HG03060 (cell line): Measurements from ENCODE around the gene CALCR.
"Not testable (repeated sequence)": the region's sequence is repeated elsewhere in the genome, so short reads cannot be mapped to it uniquely, and the experiment has no call there.

Source experiments
- ATAC-seq: cut with Tn5 transposase; IDR thresholded peaks from one replicate; pipeline ENCODE4 v1.9.1; 2021; ENCODE audit warnings: low read depth, moderate number of reproducible peaks; ENCODE audit not compliant: unreplicated experiment

CALCR gene

DNA sequence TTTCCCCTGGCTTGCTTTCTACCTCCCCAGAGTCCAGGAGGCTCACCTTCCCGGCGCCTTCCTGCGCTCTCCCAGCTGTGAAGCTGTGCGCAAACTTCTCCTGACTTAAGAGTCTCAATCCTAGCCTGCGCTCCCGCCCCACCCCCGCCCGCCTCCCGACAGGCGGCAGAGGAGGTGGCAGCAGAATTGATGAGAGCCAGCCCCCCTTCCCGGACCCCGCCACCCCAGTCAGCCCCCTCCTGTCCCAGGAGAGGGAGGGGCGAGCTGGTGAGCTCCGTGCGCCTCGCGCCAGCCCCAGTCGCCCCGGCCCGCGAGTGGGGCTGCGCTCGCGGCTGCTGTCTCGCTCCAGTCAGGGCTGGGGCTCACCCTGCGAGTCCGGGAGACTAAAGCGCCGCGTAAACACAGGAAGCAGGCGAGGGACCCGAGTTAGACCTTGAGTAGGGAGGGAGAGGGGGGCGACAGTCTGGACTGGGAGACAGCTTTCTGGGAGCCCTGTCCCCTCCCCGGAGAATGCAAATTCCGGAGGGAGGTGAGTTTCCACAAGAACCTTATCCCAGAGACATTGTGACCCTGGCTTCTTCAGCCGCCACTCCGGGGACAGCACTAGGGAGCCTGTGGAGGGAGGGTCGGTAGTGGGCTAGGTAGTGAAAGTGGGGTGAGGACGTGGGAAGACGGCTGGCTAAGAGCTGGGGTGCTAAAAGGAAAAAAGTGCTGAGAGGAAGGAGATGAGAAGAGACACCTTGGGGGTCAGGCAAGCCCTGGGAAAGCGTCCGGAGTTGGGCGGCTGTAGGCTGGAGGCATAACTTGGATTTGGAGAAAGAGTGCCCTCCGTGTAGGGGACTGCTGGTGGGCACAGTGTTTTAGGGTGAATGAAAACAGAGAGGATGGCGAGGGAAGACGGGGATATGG, at the start of gene CALCR:
CALCR (minus strand) TSS at position 79 of the 909 bp plus-strand sequence. CDS start 87,743 bp downstream, outside the sequence.
- no peak for ATAC-seq

GRCh38 chr7:93623816-93624215, 49.3 kb upstream of the CALCR start:
- ATAC-seq: no peak

- ATAC-seq: no peak
These were observed 47.8 kb upstream of the CALCR start for GRCh38 chr7:93622036-93623033.

- no peak for ATAC-seq
These were observed 46.3 kb upstream of the CALCR start for GRCh38 chr7:93620864-93621263.

- ATAC-seq: no peak
These were observed 45.5 kb upstream of the CALCR start for GRCh38 chr7:93620057-93620456.

DNA sequence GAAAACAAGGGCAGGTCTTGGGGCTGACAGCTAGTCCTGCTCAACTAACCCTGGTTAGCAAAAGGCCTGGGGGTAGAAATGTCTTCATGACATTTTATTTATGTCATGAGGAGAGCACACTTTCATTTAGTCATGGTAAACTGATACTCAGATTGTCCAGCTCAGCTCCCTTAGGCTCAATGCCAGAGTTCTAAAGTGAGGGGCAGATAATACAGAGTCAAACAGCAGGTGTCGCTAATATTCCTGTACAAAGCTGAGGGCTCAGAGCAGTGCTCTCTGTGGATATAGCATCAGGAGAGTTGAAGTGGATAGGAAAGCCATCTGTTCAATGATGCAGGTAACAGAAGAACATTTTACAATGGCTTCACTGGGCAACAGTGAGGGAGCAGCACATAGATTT, 26.8 kb upstream of the CALCR start:
- no peak for ATAC-seq

DNA sequence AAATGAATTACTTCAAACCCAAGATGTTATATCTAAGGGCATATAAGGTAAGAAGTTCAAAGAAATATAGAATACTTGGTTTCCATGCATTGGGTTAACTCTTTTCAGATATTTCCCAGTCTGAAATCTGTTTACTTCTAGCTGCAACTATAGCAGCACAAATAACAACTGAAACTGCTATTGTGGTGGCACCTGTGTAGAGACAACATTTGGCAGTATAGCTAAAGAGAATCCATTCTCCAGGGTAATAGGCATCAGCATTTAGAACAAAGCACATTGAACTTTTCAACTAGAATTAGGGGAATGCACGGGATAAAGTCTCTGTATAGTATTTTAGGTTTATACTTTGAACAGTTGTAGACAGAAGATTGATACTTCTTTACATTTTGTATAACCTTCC, 19.7 kb upstream of the CALCR start:
- no peak for ATAC-seq

- ATAC-seq: no peak
These were observed 18.2 kb upstream of the CALCR start for GRCh38 chr7:93592588-93593266.

DNA sequence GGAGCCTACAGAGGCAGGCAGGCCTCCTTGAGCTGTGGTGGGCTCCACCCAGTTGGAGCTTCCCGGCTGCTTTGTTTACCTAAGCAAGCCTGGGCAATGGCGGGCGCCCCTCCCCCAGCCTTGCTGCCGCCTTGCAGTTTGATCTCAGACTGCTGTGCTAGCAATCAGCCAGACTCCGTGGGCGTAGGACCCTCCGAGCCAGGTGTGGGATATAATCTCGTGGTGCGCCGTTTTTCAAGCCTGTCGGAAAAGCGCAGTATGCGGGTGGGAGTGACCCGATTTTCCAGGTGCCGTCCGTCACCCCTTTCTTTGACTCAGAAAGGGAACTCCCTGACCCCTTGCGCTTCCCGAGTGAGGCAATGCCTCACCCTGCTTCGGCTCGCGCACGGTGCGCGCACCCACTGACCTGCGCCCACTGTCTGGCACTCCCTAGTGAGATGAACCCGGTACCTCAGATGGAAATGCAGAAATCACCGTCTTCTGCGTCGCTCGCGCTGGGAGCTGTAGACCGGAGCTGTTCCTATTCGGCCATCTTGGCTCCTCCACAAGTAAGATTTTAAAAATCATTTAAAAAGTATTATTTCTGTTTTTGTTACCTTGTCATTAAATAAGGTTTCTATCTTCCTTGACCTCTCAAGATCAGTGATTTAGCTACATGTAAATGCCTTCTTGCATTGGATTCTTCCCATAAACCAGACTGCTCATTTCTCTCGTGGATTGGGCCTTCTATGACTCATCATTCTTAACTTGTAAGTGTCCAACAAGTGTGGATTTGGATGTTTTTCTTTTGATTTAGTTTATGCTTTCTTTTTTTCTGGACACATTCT, 16.9 kb upstream of the CALCR start:
- not testable (repeated sequence) for ATAC-seq

GRCh38 chr7:93586479-93586865, 11.9 kb upstream of the CALCR start:
- ATAC-seq: not testable (repeated sequence)

GRCh38 chr7:93585694-93586478, 11.4 kb upstream of the CALCR start:
- ATAC-seq: not testable (repeated sequence)

GRCh38 chr7:93579431-93579830, 4.9 kb upstream of the CALCR start:
- no peak for ATAC-seq

GRCh38 chr7:93578762-93579161, 4.2 kb upstream of the CALCR start:
- ATAC-seq: no peak

- ATAC-seq: no peak
These were observed 1.3 kb upstream of the CALCR start for GRCh38 chr7:93575555-93576399.

DNA sequence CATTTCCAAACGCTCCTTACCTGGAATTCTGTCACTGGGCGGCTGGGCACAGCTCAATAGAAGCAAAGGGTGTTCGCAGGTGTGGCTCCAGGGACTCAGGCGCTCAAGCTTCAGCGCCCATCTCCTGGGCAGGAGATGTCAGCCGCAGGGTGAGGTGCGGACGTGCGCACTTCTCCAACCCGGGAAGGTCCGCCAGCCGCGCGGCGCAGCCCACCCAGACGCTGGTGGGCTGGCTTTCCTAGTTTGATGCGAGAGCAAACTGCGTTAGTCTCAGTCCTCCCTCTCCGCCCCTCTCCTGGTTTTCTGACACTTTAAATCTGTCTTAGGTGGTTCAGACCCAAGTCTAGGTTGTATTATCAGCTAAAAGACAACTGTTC, 267 bp downstream of the CALCR start:
- no peak for ATAC-seq

GRCh38 chr7:93569189-93569588, 5.3 kb downstream of the CALCR start:
- ATAC-seq: no peak

DNA sequence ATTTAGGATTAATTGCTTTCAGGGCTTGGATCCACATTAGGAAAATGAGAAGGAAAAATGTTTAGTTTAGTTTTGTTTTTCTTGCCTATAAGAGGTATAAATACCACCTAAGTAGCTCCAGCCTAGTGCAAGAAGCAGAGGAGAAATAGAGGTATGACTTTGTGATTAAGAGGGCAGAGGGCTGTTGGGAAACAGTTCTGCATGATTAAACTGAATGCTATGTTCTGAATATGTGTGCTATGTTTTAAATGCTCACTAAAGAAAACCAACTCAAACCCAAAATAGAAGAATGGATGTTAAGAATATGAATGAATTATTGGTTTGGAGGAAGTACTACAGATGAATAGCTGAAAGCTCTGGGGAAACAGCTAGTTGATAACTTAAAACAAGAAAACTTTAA, 7.6 kb downstream of the CALCR start:
- no peak for ATAC-seq

DNA sequence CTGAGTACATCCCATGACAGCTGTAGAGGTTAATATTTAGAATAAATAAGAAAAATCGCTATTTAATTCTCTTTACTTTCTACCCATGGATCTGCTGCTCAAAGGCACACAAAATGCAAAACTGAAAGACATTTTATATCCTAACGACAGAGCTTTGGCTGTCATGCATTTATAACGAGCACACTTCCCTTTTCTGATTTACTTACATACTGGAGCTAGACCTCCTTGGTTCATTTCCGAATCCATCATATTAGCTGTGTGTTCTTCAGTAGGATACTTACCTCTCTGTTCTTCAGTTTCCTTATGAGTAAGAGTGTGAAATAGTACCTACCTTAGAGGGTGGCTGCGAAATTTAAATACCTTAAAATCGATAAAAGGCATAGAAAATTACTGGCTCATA, 10.9 kb downstream of the CALCR start:
- no peak for ATAC-seq
